ENCODE data around the gene HOMER2. TPM values are rescaled to one million over a fixed set of nuclear protein-coding genes. Genes with fewer than 3 reads are reported as not detected.

The HOMER2 gene
- total RNA-seq, 1 experiment from 2014 or later = 14.2 TPM

DNA sequence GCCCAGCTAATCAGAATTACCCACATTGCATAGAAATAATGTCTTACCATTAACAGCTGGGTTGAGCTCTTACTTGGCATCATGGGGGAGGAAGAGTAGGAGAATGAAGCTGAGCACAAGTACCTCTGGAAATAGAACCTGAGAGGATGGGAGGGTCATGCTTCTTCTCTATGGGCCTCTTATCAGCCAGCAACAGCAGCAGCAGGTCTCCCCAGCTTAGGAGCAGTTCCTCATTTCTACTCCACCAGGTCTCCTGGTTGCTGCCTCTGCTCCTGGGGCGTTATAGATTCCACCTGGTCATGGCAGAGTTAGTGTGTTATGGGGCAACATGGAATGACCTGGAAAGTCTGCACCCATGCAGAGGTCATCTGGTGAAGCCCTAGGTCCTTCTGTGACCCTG is 150.0 kb downstream of the HOMER2 start:
- Mint-ChIP-seq H3K27me3 (ENCODE audit: low read depth) (peaks cover 48% of the 10 kb centered on the region), H3K36me3 (ENCODE audit: insufficient read depth in 1 of 3, low read depth in 3 of 3) (no peaks in the 10 kb centered on the region), H3K9me3 (no peaks in the 10 kb centered on the region), H3K4me1 (no peaks in the 10 kb centered on the region), H3K27ac (no peak overlapping the region), H3K4me3 (no peak overlapping the region)
- no peaks in the 10 kb centered on the region for H3K79me1 ChIP-seq (ENCODE audit: insufficient read depth, low read depth, low read length, poor library complexity, severe bottlenecking)
- no peak overlapping the region for H2BK12ac ChIP-seq (ENCODE audit: insufficient read length, low read depth, low read length)
- no peaks in the 10 kb centered on the region; the same call in 1 of the 2 replicates for H3K27me3 ChIP-seq (ENCODE audit: insufficient read depth, low read length)
- H3K23me2 ChIP-seq (ENCODE audit: insufficient read length, low read depth, low read length, poor library complexity, severe bottlenecking) = no peaks in the 10 kb centered on the region
- no peaks in the 10 kb centered on the region for H3K4me1 ChIP-seq (ENCODE audit: insufficient read depth, low read length)
- no peaks in the 10 kb centered on the region for H4K20me1 ChIP-seq (ENCODE audit: control insufficient read depth, insufficient read depth, insufficient read length)
- no peak for DNase-seq
- no peak overlapping the region for H3T11ph ChIP-seq (ENCODE audit: low read length)
- TF ChIP-seq, protein P1, sequence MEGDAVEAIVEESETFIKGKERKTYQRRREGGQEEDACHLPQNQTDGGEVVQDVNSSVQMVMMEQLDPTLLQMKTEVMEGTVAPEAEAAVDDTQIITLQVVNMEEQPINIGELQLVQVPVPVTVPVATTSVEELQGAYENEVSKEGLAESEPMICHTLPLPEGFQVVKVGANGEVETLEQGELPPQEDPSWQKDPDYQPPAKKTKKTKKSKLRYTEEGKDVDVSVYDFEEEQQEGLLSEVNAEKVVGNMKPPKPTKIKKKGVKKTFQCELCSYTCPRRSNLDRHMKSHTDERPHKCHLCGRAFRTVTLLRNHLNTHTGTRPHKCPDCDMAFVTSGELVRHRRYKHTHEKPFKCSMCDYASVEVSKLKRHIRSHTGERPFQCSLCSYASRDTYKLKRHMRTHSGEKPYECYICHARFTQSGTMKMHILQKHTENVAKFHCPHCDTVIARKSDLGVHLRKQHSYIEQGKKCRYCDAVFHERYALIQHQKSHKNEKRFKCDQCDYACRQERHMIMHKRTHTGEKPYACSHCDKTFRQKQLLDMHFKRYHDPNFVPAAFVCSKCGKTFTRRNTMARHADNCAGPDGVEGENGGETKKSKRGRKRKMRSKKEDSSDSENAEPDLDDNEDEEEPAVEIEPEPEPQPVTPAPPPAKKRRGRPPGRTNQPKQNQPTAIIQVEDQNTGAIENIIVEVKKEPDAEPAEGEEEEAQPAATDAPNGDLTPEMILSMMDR (conservative IDR thresholded peaks at IDR 0.05) = no peak
- no peak overlapping the region for H2BK5ac ChIP-seq (ENCODE audit: insufficient read length, low read length)
- no peak overlapping the region for H3K27ac ChIP-seq (ENCODE audit: insufficient read length, low read depth, low read length)
- no peak overlapping the region for H4K5ac ChIP-seq (ENCODE audit: insufficient read length, low read depth, low read length)
- H2BK120ac ChIP-seq (ENCODE audit: low read depth, low read length, poor library complexity, severe bottlenecking) = no peak overlapping the region
- H3K9ac ChIP-seq (ENCODE audit: extremely low read depth, insufficient read length, low read length) = no peak overlapping the region
- no peak overlapping the region for H3K23ac ChIP-seq (ENCODE audit: insufficient read length, low read depth, low read length)
- no peaks in the 10 kb centered on the region for H3K79me2 ChIP-seq (ENCODE audit: insufficient read depth, low read length)
- no peak overlapping the region for H2BK15ac ChIP-seq (ENCODE audit: low read depth, low read length)
- H2AFZ ChIP-seq (ENCODE audit: low read length) = no peak overlapping the region
- H3K18ac ChIP-seq (ENCODE audit: insufficient read length, low read depth, low read length) = no peak overlapping the region
- H3K9me3 ChIP-seq (ENCODE audit: control insufficient read depth, low read depth, low read length) = no peaks in the 10 kb centered on the region
- no peak overlapping the region; the same call in 1 of the 2 replicates for H3K14ac ChIP-seq (ENCODE audit: insufficient read depth, low read length)
- no peak overlapping the region for H2BK20ac ChIP-seq (ENCODE audit: low read depth, low read length, poor library complexity, severe bottlenecking)
- no peak overlapping the region for H4K91ac ChIP-seq (ENCODE audit: insufficient read length, low read depth, low read length)
- H3K56ac ChIP-seq (ENCODE audit: insufficient read length, low read depth, low read length) = no peak overlapping the region
- H4K8ac ChIP-seq (replicated peaks; ENCODE audit: insufficient read length, low read depth, low read length) = no peak overlapping the region
- no peak overlapping the region for H3K4me2 ChIP-seq (ENCODE audit: insufficient read depth, insufficient read length, low read length)
- no peak overlapping the region for H3K4ac ChIP-seq (ENCODE audit: low read depth, low read length)
- no CpG with 5 or more reads among the region's 1 CpG for WGBS (ENCODE audit: extremely low coverage, insufficient read length, low lambda C conversion rate)
- H2AK5ac ChIP-seq (ENCODE audit: insufficient read length, low read length) = no peak overlapping the region

Measured in H9 (cell line).